Stimulated activated CD8-positive, alpha-beta memory T cell treated with anti-CD3 and anti-CD28 coated beads, Interleukin-7, amount 100 ng/mL, for 48 hours (primary cell): ENCODE measurements around the gene FOXL2NB.

Source experiments
- DNase-seq, 2 donors: peaks; one replicate each; pipeline ENCODE4 v3.0.0-alpha.2; 2020; ENCODE audit warnings: low read depth in 1 of 2; ENCODE audit errors: extremely low read depth in 1 of 2

FOXL2NB gene

DNA sequence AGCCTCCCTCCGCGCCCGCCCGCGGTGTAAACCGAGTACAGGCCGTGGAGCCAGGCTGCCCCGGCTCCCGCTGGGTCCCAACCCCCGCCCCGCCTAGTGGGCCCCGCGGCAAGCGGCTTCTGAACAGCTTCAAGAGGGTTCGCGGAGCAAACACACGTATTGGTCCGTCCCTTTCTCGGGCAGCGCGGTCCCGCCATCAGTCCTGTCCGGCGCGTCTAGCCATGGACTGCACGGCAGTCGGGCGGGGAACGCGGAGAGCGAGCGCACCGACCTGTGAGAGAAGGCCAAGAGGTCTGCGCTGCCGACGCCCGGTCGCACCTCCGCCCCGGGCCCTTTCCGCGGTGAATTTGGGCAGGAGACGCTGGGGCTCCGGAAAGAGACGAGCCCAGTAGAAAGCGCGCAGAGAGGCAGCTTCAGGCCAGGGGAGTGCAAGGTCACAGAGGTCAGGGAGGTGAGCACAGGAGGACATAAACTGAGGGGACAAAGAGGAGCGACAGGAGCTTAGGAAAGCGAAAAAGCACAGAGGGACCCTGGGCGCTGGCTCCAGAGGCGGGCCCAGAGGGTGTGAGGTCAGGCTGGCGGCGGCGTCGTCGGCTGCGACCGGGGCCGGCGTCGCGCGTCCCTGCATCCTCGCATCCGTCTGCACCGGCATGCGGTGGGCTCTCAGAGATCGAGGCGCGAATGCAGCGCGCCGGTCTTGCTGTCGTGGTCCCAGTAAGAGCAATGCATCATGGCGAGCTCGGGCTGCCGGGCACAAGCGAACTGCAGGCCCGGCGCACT lies 1.9 kb upstream of the FOXL2NB start:
- DNase-seq = no peak

GRCh38 chr3:138945709-138946662 lies 1.0 kb upstream of the FOXL2NB start:
- no peak for DNase-seq

- no peak for DNase-seq
These were observed 591 bp downstream of the FOXL2NB start for GRCh38 chr3:138947495-138948121.

- no peak for DNase-seq
These were observed 1.5 kb downstream of the FOXL2NB start for GRCh38 chr3:138948371-138949001.

- no peak for DNase-seq
These were observed 2.0 kb downstream of the FOXL2NB start for GRCh38 chr3:138949002-138949418.

GRCh38 chr3:138949445-138950005 lies 2.5 kb downstream of the FOXL2NB start:
- no peak for DNase-seq

GRCh38 chr3:138950006-138950644 lies 3.1 kb downstream of the FOXL2NB start:
- DNase-seq = no peak

- DNase-seq = no peak
These were observed 3.7 kb downstream of the FOXL2NB start for GRCh38 chr3:138950701-138951100.

- no peak for DNase-seq
These were observed 13.4 kb downstream of the FOXL2NB start for GRCh38 chr3:138960417-138960852.

- DNase-seq = no peak
These were observed 16.0 kb downstream of the FOXL2NB start for GRCh38 chr3:138962854-138963560.

DNA sequence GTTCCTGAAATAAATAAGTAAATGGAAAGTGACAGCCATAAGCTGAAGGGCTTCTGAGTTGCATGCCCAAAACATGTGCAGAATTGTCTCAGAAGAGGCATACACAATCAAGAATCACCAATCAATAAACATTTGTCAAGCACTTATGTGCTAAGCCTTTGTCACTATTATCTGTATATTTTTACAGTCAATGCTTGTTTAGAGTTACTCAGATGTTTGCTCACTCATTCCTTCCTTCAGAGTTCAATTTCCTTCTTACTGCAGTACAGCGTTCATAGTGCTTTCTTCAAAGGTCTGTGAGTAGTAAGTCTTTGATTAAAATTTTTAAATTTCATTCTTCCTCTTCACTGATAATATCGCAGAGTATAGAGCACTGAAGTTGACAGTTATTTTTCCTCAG lies 17.2 kb downstream of the FOXL2NB start:
- DNase-seq = no peak

GRCh38 chr3:138964923-138965322 lies 17.9 kb downstream of the FOXL2NB start:
- no peak for DNase-seq

DNA sequence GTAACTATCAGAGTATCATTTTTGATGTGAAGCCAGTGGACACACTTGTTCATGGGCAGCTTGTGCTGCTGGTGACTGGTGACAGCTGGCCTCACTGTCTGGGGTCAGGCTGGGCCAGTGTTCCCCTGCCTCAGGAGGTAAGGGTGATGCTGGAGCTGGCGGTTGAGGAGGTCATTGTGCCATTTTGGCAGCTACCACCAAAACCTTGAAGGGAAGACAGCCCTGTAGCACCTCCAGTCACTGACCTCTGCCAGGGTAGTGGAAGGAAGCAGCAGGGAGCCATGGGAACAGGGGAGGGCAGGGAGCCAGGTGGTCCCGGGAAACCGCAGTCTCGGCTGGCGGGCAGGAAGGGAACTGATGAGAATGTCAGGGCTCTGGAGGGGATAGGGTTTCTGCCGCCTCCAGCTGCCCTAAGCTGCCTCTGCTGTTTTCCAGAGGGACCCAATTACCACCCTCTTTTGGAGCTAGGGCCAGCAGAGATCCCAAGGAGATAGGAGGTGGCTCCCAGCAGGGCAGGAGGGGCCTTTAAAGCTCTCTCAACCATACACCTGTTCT lies 24.8 kb downstream of the FOXL2NB start:
- no peak for DNase-seq

GRCh38 chr3:138972941-138973340 lies 25.9 kb downstream of the FOXL2NB start:
- DNase-seq = no peak

- no peak for DNase-seq
These were observed 27.4 kb downstream of the FOXL2NB start for GRCh38 chr3:138974462-138974861.

GRCh38 chr3:138975351-138975750 lies 28.3 kb downstream of the FOXL2NB start:
- DNase-seq = no peak

GRCh38 chr3:138976047-138976446 lies 29.0 kb downstream of the FOXL2NB start:
- DNase-seq = no peak

DNA sequence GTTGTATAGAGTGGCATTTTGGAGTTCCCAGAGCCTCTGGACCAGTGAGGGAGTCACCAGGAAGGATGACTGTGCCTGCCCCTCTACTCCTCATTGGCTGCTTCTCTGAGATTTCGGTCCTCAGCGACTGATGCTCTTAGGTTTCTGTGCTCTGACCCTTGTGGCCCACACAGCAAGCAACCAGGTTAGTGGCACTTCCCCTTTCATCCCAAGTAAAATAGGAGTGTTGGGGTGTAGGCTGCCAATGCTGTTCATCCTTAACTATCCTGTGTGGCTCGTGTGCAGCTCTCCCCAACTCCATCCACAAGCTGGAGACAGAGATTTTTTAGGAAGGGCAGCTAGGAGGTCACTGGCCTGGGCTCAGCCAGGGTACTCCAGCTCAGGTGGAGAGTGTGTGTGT lies 37.8 kb downstream of the FOXL2NB start:
- DNase-seq = no peak

DNA sequence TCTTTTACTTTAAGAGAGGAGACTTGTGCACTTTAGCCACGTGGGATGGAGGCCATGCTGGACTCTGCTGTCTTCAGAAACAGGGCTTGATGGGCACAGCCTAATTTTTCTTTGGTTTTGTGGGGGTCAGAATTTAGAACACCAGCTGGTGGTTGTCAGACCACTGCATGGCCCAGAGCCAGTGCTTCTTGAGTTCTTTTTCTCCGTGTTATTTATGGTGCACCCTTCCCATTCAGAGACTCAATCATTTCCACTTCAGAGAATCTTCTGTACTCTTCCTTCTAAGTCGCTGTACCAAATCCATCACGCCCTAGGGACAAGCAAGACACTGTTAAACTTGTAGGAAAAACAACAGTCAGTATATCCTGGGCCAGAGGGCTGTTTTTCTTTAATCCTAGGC lies 38.9 kb downstream of the FOXL2NB start:
- no peak for DNase-seq
